ENCODE data around the gene GABRR3. TPM values are rescaled to one million over a fixed set of nuclear protein-coding genes. Genes with fewer than 3 reads are reported as not detected.

Gene GABRR3
- total RNA-seq, 2 donors from 2014 or later: not detected

- peaks cover 31% of the 10 kb centered on the region for H3K36me3 ChIP-seq
- ATAC-seq (ENCODE audit: insufficient number of reproducible peaks, low FRiP score, low read depth): no peak
- H3K9me3 ChIP-seq: no peaks in the 10 kb centered on the region
- H3K4me3 ChIP-seq: no peak overlapping the region
- H3K27ac ChIP-seq: no peak overlapping the region
- TF ChIP-seq, protein P1, sequence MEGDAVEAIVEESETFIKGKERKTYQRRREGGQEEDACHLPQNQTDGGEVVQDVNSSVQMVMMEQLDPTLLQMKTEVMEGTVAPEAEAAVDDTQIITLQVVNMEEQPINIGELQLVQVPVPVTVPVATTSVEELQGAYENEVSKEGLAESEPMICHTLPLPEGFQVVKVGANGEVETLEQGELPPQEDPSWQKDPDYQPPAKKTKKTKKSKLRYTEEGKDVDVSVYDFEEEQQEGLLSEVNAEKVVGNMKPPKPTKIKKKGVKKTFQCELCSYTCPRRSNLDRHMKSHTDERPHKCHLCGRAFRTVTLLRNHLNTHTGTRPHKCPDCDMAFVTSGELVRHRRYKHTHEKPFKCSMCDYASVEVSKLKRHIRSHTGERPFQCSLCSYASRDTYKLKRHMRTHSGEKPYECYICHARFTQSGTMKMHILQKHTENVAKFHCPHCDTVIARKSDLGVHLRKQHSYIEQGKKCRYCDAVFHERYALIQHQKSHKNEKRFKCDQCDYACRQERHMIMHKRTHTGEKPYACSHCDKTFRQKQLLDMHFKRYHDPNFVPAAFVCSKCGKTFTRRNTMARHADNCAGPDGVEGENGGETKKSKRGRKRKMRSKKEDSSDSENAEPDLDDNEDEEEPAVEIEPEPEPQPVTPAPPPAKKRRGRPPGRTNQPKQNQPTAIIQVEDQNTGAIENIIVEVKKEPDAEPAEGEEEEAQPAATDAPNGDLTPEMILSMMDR (IDR thresholded peaks at IDR 0.05): no peak
- H3K4me1 ChIP-seq (ENCODE audit: control insufficient read depth in 1 of 2, low read depth in 2 of 2): no peaks in the 10 kb centered on the region
- H3K27me3 ChIP-seq (replicated peaks; ENCODE audit: insufficient read depth): no peaks in the 10 kb centered on the region
- no peak for DNase-seq (ENCODE audit: low spot score)
Observed at GRCh38 chr3:97952872-97953271, 82.2 kb downstream of the GABRR3 start.

GRCh38 chr3:97952280-97952679 lies 82.8 kb downstream of the GABRR3 start:
- Histone ChIP-seq H3K4me1 (ENCODE audit: control insufficient read depth in 1 of 2, low read depth in 2 of 2) (no peaks in the 10 kb centered on the region), H3K27me3 (replicated peaks; ENCODE audit: insufficient read depth) (no peaks in the 10 kb centered on the region), H3K27ac (no peak overlapping the region), H3K9me3 (no peaks in the 10 kb centered on the region), H3K36me3 (peaks cover 31% of the 10 kb centered on the region), H3K4me3 (no peak overlapping the region)
- TF ChIP-seq, protein P1 (IDR thresholded peaks at IDR 0.05): no peak
- ATAC-seq (ENCODE audit: insufficient number of reproducible peaks, low FRiP score, low read depth) (no peak), DNase-seq (ENCODE audit: low spot score) (no peak)

GRCh38 chr3:97950360-97950759 lies 84.8 kb downstream of the GABRR3 start:
- H3K4me1 ChIP-seq (ENCODE audit: control insufficient read depth in 1 of 2, low read depth in 2 of 2): no peaks in the 10 kb centered on the region
- no peak overlapping the region for H3K4me3 ChIP-seq
- peaks cover 31% of the 10 kb centered on the region for H3K36me3 ChIP-seq
- TF ChIP-seq, protein P1 (IDR thresholded peaks at IDR 0.05): no peak
- H3K9me3 ChIP-seq: no peaks in the 10 kb centered on the region
- H3K27me3 ChIP-seq (replicated peaks; ENCODE audit: insufficient read depth): no peaks in the 10 kb centered on the region
- H3K27ac ChIP-seq: no peak overlapping the region
- DNase-seq (ENCODE audit: low spot score) (no peak), ATAC-seq (ENCODE audit: insufficient number of reproducible peaks, low FRiP score, low read depth) (no peak)

DNA sequence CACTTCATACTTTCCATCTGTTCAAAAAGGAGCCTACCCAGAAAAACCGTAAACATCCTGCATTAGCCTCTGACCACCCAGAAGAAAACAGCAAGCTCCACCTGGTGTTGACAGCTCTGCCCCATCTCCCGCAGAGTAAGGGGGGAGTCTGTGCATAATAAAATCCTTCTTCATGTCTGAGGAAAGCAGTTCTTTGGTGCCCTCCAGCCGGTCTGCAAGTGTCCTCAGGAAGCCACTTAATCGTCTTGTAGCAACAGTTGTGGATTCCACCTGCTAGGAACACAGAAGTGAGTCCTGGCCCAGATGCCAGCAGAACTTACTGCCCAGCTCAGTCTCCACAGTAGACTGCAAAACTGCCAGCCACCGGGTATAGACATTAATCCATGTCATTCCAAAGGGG lies 85.4 kb downstream of the GABRR3 start:
- H3K27me3 ChIP-seq (replicated peaks; ENCODE audit: insufficient read depth): no peaks in the 10 kb centered on the region
- ATAC-seq (ENCODE audit: insufficient number of reproducible peaks, low FRiP score, low read depth): no peak
- no peaks in the 10 kb centered on the region for H3K9me3 ChIP-seq
- no peaks in the 10 kb centered on the region for H3K4me1 ChIP-seq (ENCODE audit: control insufficient read depth in 1 of 2, low read depth in 2 of 2)
- TF ChIP-seq, protein P1 (IDR thresholded peaks at IDR 0.05): no peak
- no peak overlapping the region for H3K27ac ChIP-seq
- H3K36me3 ChIP-seq: peaks cover 31% of the 10 kb centered on the region
- no peak for DNase-seq (ENCODE audit: low spot score)
- H3K4me3 ChIP-seq: no peak overlapping the region

- Histone ChIP-seq H3K4me1 (ENCODE audit: control insufficient read depth in 1 of 2, low read depth in 2 of 2) (no peaks in the 10 kb centered on the region), H3K4me3 (no peak overlapping the region), H3K36me3 (peaks cover 24% of the 10 kb centered on the region), H3K27ac (no peak overlapping the region), H3K27me3 (replicated peaks; ENCODE audit: insufficient read depth) (no peaks in the 10 kb centered on the region), H3K9me3 (no peaks in the 10 kb centered on the region)
- DNase-seq (ENCODE audit: low spot score) (no peak), ATAC-seq (ENCODE audit: insufficient number of reproducible peaks, low FRiP score, low read depth) (no peak)
- TF ChIP-seq, protein P1 (IDR thresholded peaks at IDR 0.05): no peak
Observed at GRCh38 chr3:97949110-97949485, 86.0 kb downstream of the GABRR3 start.

Data from thoracic aorta (tissue), 2 donors.